Measurements from ENCODE around the gene WDFY4. TPM values are rescaled to one million over a fixed set of nuclear protein-coding genes. Genes with fewer than 3 reads are reported as not detected.

The WDFY4 gene
- total RNA-seq, 1 donor from 2014 or later: 1.6 TPM

- ATAC-seq (no peak), DNase-seq (no peak)
- intact Hi-C loops (cut with micrococcal nuclease): no loop called here
Measured at GRCh38 chr10:48735836-48736390, 51.2 kb downstream of the WDFY4 start.

- intact Hi-C loops (cut with micrococcal nuclease): no loop called here
- ATAC-seq (no peak), DNase-seq (no peak)
Measured at GRCh38 chr10:48736596-48736995, 51.9 kb downstream of the WDFY4 start.

DNA sequence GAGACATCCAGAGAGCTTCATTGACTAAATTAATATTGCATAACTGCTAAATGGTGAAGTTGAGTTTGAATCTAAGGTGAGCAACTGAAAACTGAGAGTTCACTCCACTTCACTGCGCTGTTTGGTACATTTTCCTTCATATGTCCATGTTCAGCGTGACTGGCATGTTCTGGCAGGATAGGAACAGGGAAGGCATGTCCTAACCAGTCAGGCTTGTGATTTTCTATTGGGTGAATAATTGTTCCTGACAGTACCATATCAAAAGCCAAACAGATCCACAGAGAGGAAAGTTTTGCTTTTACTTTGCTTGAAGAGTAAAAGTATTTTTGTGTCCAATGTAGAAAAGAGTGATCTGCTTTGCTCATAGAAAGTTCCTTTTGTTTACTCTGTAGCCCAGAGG lies 53.2 kb downstream of the WDFY4 start:
- no peak for DNase-seq
- intact Hi-C loops (cut with micrococcal nuclease): no loop called here
- ATAC-seq: no peak

- intact Hi-C loops (cut with micrococcal nuclease): no loop called here
- ATAC-seq: no peak
- no peak for DNase-seq
Measured at GRCh38 chr10:48739170-48739569, 54.5 kb downstream of the WDFY4 start.

- ATAC-seq: no peak
- DNase-seq: no peak
- intact Hi-C loops (cut with micrococcal nuclease): no loop called here
Measured at GRCh38 chr10:48740015-48740707, 55.5 kb downstream of the WDFY4 start.

GRCh38 chr10:48740988-48741387 lies 56.3 kb downstream of the WDFY4 start:
- ATAC-seq: no peak
- intact Hi-C loops (cut with micrococcal nuclease): no loop called here
- no peak for DNase-seq

DNA sequence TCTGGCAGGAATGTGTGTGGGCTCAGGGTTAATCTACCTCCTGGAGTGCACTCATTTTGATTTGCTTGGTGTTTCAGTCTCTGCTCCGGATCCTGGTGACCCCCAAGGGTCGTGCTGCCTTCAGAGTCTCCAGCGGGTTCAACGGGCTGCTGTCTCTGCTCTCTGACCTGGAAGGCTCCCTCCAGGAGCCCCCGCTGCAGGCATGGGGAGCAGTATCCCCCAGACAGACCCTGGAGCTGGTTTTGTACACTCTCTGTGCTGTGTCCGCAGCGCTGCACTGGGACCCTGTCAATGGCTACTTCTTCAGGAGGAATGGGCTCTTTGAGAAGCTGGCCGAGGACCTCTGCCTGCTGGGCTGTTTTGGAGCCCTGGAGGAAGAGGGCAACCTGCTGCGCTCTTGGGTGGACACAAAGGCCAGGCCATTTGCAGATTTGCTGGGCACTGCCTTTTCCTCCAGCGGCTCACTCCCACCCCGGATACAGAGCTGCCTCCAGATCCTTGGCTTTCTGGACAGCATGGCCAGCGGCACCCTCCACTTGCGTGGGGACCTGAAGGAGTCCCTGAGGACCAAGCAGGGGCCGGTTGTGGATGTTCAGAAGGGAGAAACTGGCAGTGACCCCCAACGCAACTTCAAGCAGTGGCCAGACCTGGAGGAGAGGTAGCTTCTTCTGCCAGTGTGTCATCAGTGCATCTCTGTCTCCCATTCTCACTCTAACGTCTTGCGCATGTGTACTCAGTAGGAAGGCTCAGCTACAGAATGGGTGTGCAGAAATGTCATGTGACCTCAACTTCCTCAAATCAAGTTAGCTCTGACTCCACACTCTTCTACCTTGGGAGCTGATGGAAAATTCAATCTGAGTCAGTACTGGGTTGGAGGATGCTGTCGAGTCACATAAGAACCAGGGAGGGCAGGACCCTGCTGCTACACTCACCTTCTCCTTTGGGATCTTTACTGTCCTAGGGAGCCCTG lies 58.5 kb downstream of the WDFY4 start:
- intact Hi-C loops (cut with micrococcal nuclease): no loop called here
- ATAC-seq: no peak
- DNase-seq: no peak

DNA sequence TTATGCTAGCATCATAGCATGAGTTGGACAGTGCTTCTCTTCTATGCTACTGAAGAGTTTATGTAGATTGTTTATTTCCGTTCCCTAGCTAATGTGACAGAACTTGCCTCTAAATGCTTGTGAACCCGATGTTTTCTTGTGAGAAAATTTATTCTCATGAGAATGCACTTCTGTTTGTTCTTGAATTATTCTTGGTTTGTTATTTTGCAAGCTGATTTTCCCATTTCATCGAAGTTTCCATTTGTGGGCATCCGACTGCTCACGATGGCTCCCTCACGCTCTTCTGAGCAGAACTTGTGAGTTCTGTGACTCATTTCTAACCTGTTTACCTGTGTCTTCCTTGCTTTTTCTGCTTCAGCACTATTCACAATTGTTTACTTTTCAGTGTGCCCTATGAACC lies 59.9 kb downstream of the WDFY4 start:
- intact Hi-C loops (cut with micrococcal nuclease): no loop called here
- ATAC-seq: no peak
- DNase-seq: no peak

DNA sequence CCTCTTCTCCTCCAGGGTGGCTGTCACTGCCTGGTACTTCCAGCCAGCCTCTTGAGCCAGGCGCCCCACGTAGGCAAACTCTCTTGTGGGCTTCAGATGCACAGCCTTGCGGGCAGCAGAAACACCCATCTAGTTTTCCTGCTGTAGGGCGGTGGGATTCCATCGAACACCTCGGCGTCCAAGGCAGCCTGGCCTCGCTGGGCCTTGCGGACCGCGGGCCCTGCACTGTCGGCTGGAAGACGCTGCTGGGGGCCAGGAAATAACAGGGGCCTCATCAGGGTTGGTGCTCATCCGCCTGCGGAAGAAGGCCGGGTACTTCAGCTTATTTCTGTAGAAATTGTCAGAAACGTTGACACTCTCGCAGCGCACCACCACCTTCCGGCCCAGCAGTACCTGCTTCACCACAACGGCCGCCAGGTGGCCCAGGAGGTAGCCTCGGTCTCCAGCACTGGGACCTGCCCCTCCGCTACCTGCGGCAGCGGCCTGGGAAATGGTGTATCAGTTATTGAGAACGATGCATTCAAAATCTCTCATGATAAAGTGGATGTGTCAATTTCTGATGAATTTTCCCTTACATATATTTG lies 61.1 kb downstream of the WDFY4 start:
- no peak for ATAC-seq
- intact Hi-C loops (cut with micrococcal nuclease): no loop called here
- DNase-seq: no peak

- intact Hi-C loops (cut with micrococcal nuclease): no loop called here
- DNase-seq (no peak), ATAC-seq (no peak)
Measured at GRCh38 chr10:48748573-48748972, 63.9 kb downstream of the WDFY4 start.

DNA sequence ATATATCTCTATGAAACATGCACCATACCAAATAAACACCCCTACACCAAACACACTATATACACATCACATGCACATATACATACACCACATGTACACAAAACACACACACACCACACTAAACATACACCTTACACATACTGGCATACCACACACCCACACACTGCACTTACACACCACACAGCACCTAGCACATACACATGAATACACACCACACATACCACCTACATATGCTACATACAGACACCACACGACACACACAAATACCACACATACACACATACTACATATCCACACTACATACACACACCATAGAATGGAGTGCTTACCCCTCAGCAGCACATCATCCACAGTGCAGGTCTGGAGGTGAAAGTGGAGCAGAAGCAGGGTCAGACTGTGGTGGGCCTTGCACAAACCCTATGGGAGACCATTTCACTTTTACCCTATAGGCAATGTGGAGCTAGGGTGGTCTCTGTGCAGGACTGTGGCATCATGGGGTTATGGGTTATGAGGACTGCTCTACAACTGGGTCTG lies 64.6 kb downstream of the WDFY4 start:
- intact Hi-C loops (cut with micrococcal nuclease): no loop called here
- ATAC-seq: no peak
- no peak for DNase-seq

DNA sequence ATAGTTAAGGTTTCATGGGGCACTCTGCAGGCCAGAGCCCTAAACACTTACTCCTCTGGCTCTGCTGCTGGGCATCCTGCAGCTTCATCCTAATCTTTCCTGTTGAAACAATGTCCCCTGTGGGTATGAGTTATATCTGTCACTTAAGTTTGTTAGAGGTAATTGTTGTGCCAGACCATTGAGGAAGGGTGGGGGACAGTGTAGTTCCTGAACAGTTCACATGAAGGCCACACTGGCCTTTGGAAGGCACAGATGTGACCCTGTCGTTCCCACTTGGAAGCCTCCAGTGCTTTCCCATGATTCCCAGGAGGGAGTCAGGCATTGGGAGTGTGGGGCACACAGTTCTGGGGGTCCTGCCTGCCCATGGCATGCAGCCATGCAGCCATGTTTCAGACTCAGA lies 65.3 kb downstream of the WDFY4 start:
- peak; percentile 56 for ATAC-seq
- intact Hi-C loops (cut with micrococcal nuclease): no loop called here
- no peak for DNase-seq

GRCh38 chr10:48750991-48751390 lies 66.3 kb downstream of the WDFY4 start:
- DNase-seq (no peak), ATAC-seq (no peak)
- intact Hi-C loops (cut with micrococcal nuclease): no loop called here

DNA sequence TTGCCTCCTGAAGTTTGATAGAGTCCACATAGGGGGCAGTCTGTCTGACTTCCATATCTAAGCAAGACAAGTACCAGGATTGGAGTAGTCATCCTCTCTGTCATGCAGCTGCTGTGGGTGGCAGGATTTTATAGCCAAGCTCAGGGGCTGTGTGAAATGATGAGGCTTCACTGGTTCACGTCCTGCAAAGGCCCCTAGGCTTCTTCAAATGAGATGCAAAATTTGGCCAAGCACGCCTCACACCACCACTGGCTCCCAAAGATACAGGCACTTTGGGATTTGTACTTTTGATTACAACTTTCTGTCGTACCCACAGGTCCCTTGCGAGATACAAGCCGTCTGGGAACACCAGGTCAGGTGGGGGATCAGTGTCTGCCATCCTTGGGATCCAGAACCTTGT lies 67.1 kb downstream of the WDFY4 start:
- ATAC-seq: no peak
- intact Hi-C loops (cut with micrococcal nuclease): no loop called here

DNA sequence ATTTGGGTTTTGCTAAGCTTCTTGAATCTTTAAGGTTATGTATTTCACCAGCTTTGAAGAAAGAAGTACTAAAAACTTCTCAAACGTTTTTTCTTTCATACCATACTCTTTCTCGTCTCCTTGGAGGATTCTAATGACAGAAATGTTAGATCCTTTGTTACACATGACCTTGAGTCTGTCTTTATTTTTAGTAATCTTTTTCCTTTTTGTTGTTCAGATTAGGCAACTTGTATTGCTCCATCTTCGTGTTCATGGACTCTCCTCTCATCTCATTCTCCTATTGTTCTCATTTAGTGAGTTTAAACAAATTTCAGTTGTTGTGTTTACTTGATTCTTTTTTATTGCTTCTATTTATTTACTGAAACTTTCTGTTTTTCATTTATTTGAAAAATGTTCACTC lies 73.7 kb downstream of the WDFY4 start:
- intact Hi-C loops (cut with micrococcal nuclease): no loop called here
- DNase-seq (no peak), ATAC-seq (no peak)

More for the DNA sequence above, 67.1 kb downstream of the WDFY4 start:
- no peak for DNase-seq

GRCh38 chr10:48759113-48759901 lies 74.6 kb downstream of the WDFY4 start:
- intact Hi-C loops (cut with micrococcal nuclease): no loop called here
- DNase-seq: no peak

DNA sequence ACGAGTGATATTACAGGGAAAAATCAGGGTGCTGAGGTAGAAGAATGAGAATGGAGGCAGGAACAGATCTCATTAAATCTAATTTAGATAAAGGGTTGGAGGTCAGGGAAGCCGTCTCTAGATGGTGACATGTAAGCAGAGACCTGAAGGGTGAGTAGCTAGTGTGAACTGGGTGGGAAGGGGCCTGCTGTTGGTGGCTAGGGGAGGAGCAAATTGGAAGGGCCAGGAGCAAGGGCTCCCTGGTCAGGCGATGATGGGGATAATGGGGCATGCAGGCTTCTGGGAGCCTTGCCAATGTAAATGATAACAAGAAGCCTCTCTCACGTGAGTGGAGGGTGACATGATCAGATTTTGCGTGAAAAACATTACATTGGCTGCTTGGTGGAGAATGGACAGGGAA lies 76.3 kb downstream of the WDFY4 start:
- intact Hi-C loops (cut with micrococcal nuclease): no loop called here
- DNase-seq (no peak), ATAC-seq (no peak)

More at GRCh38 chr10:48759113-48759901, 74.6 kb downstream of the WDFY4 start:
- no peak for ATAC-seq

DNA sequence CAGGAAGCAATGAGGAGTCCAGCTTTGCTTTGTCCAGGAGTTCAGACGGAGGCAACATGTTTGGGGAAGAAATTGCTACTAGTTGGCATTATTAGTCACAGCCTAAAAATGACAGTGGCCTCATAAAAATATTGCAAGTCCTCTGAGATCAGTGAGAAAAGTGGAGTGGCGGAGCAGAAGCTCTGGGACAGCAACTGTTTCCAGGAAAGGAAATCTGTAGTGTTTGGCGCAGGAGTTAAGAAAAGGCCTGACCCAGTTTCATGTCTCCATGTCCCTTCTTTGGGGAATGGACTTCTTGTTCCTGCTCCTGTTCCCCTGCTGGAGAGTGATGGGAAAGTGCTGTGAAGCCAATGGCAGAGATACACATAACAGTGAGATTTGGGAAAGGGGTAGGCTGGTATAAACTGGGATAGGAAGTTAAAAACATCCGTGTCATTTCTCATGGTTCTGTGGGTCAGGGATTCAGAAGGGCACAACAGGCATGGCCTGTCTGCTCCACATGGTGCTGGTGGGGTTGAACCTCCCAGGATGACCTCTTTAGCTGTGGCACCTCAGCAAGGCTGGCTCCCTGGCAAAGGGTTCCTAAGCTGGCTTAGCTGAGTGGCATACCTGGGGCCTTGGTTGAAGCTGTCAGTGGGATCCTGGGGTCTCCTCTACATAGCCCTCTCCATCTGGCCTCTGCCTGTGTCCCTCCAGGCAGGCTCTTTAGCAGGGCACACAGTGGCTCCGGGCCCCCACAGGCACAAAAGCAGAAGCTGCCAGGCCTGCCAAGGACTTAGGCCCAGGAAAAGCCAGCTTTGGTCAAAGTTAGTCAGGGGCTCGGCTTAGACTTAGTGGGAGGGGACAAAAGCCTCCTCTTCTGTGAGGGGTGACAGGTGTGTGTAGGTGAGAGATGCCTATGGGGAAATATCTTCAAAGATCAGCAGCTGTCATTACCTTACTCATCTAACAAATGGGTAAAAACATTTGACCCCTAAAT lies 77.7 kb downstream of the WDFY4 start:
- intact Hi-C loops (cut with micrococcal nuclease): no loop called here
- no peak for DNase-seq
- peak; percentile 64 for ATAC-seq
